Measurements from ENCODE around the gene GARIN5A. TPM values are rescaled to one million over a fixed set of nuclear protein-coding genes. Genes with fewer than 3 reads are reported as not detected.

Gene GARIN5A
- total RNA-seq, 2 experiments from 2014 or later, result not detected

GRCh38 chr19:50428772-50429463 is 47.7 kb downstream of the GARIN5A start:
- Mint-ChIP-seq H3K27me3 (peaks cover 18% of the 10 kb centered on the region), H3K9me3 (no peaks in the 10 kb centered on the region), H3K27ac (peak overlapping the region; percentile 43), H3K4me1 (peaks cover 13% of the 10 kb centered on the region), H3K4me3 (no peak overlapping the region), H3K36me3 (ENCODE audit: low read depth) (no peaks in the 10 kb centered on the region)
- no peak for DNase-seq
- CTCF ChIA-PET, result interaction anchor here (1.5 to 1.9 kb wide), 2 partner anchors 13 to 72 kb away, joined by 4 to 5 read pairs; no protein-coding TSS in a partner anchor
- POLR2A ChIA-PET, result interaction anchor here (0.6 to 0.7 kb wide), 2 partner anchors 37 to 1086 kb away, joined by 3 to 7 read pairs; no protein-coding TSS in a partner anchor

DNA sequence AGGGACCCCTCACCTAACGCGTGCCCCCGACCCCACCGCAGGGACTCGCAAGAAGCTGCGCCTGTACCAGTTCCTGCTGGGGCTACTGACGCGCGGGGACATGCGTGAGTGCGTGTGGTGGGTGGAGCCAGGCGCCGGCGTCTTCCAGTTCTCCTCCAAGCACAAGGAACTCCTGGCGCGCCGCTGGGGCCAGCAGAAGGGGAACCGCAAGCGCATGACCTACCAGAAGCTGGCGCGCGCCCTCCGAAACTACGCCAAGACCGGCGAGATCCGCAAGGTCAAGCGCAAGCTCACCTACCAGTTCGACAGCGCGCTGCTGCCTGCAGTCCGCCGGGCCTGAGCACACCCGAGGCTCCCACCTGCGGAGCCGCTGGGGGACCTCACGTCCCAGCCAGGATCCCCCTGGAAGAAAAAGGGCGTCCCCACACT is 48.6 kb downstream of the GARIN5A start:
- no peaks in the 10 kb centered on the region for H3K36me3 Mint-ChIP-seq (ENCODE audit: low read depth)
- peaks cover 15% of the 10 kb centered on the region for H3K27me3 Mint-ChIP-seq
- no peaks in the 10 kb centered on the region for H3K9me3 Mint-ChIP-seq
- peaks cover 13% of the 10 kb centered on the region for H3K4me1 Mint-ChIP-seq
- peak; percentile 47 for DNase-seq
- no peak overlapping the region for H3K27ac Mint-ChIP-seq
- H3K4me3 Mint-ChIP-seq, result peak overlapping the region; percentile 34
- POLR2A ChIA-PET, result no interaction called here
- CTCF ChIA-PET, result interaction anchor here (1.9 kb wide), 1 partner anchor 71 kb away, joined by 5 read pairs; no protein-coding TSS in a partner anchor

GRCh38 chr19:50427318-50427925 is 49.2 kb downstream of the GARIN5A start:
- no peaks in the 10 kb centered on the region for H3K9me3 Mint-ChIP-seq
- H3K36me3 Mint-ChIP-seq (ENCODE audit: low read depth), result no peaks in the 10 kb centered on the region
- no peak for DNase-seq
- H3K27ac Mint-ChIP-seq, result no peak overlapping the region
- H3K27me3 Mint-ChIP-seq, result peaks cover 11% of the 10 kb centered on the region
- ChIA-PET CTCF (interaction anchor here (1.9 kb wide), 1 partner anchor 70 kb away, joined by 5 read pairs; no protein-coding TSS in a partner anchor), POLR2A (no interaction called here)
- H3K4me1 Mint-ChIP-seq, result peaks cover 11% of the 10 kb centered on the region
- H3K4me3 Mint-ChIP-seq, result no peak overlapping the region

DNA sequence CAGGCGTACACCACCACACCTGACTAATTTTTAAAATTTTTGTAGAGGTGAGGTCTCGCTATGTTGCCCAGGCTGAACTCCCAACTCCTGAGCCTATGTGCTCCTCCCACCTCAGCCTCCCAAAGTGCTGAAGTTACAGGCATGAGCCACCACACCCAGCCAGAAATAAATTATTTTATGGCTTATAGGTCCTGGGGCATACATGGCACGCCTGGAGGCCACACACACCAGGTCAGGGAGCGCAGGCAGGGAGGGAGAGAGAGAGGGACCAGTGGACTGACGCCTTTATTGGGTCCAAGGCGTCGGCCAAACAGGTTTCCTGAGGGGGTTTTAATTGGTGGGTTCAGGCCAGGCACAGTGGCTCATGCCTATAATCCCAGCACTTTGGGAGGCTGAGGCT is 51.1 kb downstream of the GARIN5A start:
- H3K27me3 Mint-ChIP-seq, result peaks cover 5% of the 10 kb centered on the region
- CTCF ChIA-PET, result interaction anchor here (1.1 to 1.4 kb wide), 2 partner anchors 10 to 57 kb away, joined by 3 read pairs; no protein-coding TSS in a partner anchor
- H3K4me1 Mint-ChIP-seq, result peaks cover under 1% of the 10 kb centered on the region
- H3K4me3 Mint-ChIP-seq, result no peak overlapping the region
- H3K27ac Mint-ChIP-seq, result no peak overlapping the region
- DNase-seq, result no peak
- H3K36me3 Mint-ChIP-seq (ENCODE audit: low read depth), result no peaks in the 10 kb centered on the region
- no peaks in the 10 kb centered on the region for H3K9me3 Mint-ChIP-seq
- POLR2A ChIA-PET, result no interaction called here

GRCh38 chr19:50423279-50424113 is 53.2 kb downstream of the GARIN5A start:
- Mint-ChIP-seq H3K27ac (no peak overlapping the region), H3K9me3 (no peaks in the 10 kb centered on the region), H3K27me3 (peaks cover 10% of the 10 kb centered on the region), H3K4me1 (peaks cover 10% of the 10 kb centered on the region), H3K36me3 (ENCODE audit: low read depth) (no peaks in the 10 kb centered on the region), H3K4me3 (no peak overlapping the region)
- POLR2A ChIA-PET, result no interaction called here
- DNase-seq, result no peak
- CTCF ChIA-PET, result interaction anchor here (1.1 to 1.6 kb wide), 2 partner anchors 11 to 18 kb away, joined by 3 read pairs; no protein-coding TSS in a partner anchor

DNA sequence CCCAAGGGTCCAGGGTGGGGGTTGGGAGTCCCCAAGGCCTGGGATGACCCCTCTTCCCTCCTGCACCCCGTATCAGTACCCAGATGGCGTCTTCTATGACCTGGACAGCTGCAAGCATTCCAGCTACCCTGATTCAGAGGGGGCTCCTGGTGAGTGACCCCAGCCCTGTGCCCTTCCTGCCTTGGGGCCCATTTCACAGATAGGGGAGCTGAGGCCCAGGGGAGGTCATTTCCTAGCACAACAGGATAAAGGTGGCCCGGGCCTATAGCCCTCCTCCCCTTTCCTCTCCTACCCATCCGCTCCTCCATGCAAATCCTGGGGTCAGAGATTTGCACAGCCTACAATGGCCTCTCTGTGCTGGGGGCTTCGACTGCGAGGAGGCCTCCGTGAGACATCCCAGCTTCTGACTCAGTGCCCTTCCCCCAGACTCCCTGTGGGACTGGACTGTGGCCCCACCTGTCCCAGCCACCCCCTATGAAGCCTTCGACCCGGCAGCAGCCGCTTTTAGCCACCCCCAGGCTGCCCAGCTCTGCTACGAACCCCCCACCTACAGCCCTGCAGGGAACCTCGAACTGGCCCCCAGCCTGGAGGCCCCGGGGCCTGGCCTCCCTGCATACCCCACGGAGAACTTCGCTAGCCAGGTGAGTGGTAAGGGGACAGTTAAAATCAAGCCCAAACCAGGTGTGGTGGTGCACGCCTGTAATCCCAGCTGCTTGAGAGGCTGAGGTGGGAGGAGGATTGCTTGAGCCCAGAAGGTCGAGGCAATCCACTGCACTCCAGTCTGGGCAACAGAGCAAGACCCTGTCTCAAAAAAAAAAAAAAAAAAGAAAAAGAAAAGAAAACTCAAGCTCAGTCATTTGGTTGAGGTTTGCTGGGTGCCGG is 54.0 kb downstream of the GARIN5A start:
- H3K36me3 Mint-ChIP-seq (ENCODE audit: low read depth), result no peaks in the 10 kb centered on the region
- POLR2A ChIA-PET, result no interaction called here
- no peak overlapping the region for H3K4me3 Mint-ChIP-seq
- H3K4me1 Mint-ChIP-seq, result peaks cover 10% of the 10 kb centered on the region
- DNase-seq, result no peak
- no peaks in the 10 kb centered on the region for H3K9me3 Mint-ChIP-seq
- peaks cover 10% of the 10 kb centered on the region for H3K27me3 Mint-ChIP-seq
- no peak overlapping the region for H3K27ac Mint-ChIP-seq
- CTCF ChIA-PET, result interaction anchor here (1.1 kb wide), 1 partner anchor 19 kb away, joined by 3 read pairs; no protein-coding TSS in a partner anchor

GRCh38 chr19:50420808-50421207 is 55.8 kb downstream of the GARIN5A start:
- peaks cover 10% of the 10 kb centered on the region for H3K4me1 Mint-ChIP-seq
- ChIA-PET POLR2A (no interaction called here), CTCF (no interaction called here)
- H3K4me3 Mint-ChIP-seq, result no peak overlapping the region
- H3K36me3 Mint-ChIP-seq (ENCODE audit: low read depth), result no peaks in the 10 kb centered on the region
- H3K9me3 Mint-ChIP-seq, result no peaks in the 10 kb centered on the region
- no peak overlapping the region for H3K27ac Mint-ChIP-seq
- H3K27me3 Mint-ChIP-seq, result peaks cover 10% of the 10 kb centered on the region
- DNase-seq, result no peak

- ChIA-PET POLR2A (no interaction called here), CTCF (no interaction called here)
- Mint-ChIP-seq H3K27me3 (peaks cover 10% of the 10 kb centered on the region), H3K9me3 (no peaks in the 10 kb centered on the region), H3K4me3 (no peak overlapping the region), H3K36me3 (ENCODE audit: low read depth) (no peaks in the 10 kb centered on the region), H3K27ac (no peak overlapping the region), H3K4me1 (peaks cover 10% of the 10 kb centered on the region)
- DNase-seq, result no peak
These were observed 56.5 kb downstream of the GARIN5A start for GRCh38 chr19:50420127-50420526.

DNA sequence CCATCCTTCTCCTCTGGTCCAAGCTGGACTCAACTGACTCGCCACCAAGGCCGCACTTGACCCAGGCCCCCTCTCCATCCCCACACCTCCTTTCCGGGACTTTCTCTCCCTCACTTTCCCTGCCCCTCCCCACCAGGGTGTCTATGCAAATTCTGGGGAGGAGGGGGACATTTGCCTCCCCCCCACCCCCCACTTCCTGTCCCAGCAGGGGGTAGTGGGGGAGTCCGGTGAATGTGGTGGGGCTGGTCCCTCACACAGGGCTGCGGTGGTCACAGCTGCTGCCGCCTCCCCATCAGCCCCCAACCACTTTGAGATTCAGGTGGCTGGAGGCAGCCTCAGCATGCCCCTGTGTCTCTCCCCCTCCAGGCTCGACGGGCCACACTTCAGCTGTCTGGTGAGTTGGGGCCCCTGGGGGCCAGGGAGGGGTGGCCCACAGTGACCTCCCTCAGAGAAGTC is 57.0 kb downstream of the GARIN5A start:
- Mint-ChIP-seq H3K9me3 (no peaks in the 10 kb centered on the region), H3K4me1 (peaks cover 12% of the 10 kb centered on the region), H3K27me3 (peaks cover 10% of the 10 kb centered on the region), H3K4me3 (no peak overlapping the region), H3K27ac (no peak overlapping the region), H3K36me3 (ENCODE audit: low read depth) (peaks cover 3% of the 10 kb centered on the region)
- ChIA-PET POLR2A (no interaction called here), CTCF (no interaction called here)
- no peak for DNase-seq

- peaks cover 6% of the 10 kb centered on the region for H3K36me3 Mint-ChIP-seq (ENCODE audit: low read depth)
- no peak overlapping the region for H3K4me3 Mint-ChIP-seq
- H3K4me1 Mint-ChIP-seq, result peaks cover 12% of the 10 kb centered on the region
- no peak overlapping the region for H3K27ac Mint-ChIP-seq
- ChIA-PET POLR2A (no interaction called here), CTCF (no interaction called here)
- DNase-seq, result no peak
- H3K9me3 Mint-ChIP-seq, result no peaks in the 10 kb centered on the region
- peaks cover 10% of the 10 kb centered on the region for H3K27me3 Mint-ChIP-seq
These were observed 57.5 kb downstream of the GARIN5A start for GRCh38 chr19:50419022-50419579.

DNA sequence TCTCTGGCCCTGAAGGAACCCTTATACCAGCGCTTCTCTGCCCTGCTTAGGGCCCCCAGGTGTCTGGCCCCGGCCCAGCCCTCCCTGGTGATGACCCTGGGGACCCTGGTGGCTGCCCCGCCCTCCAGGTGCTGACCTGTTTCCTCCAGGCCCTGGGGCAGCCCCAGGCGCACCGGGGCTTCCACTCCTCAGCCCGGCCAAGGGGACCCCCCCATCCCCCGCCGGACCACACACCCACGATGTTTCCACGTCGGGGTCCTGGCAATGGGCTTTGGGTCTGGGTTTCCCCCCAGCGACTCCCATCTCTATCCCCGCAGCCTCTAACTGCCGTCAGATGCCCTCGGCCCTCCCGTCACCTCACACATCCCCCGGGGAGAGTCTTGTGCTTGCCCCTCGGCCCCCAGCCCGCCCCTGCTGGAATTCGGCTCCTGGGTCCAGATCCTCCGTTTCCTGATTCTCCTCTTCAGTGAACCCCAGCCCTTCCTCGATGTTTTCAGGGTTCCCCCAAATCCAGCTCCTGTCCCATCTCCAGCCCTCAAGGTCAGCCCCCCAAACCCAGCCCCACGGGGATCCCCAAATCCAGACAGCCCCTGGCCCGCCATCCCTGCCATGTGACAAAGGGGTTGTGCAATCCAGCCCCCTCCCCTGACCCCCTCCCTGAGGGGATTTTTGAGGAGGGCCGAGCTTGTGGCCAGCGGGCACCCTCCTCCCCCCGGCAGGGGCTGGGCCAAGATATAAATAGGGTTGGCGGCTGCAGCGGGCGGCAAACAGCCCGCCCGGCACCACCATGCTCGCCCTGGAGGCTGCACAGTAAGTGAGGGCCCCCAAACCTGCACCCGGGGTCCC is 58.2 kb downstream of the GARIN5A start, which contains the start of gene SPIB:
Gene SPIB, plus strand, starts transcription at position 763 of the 846 bp plus-strand sequence. Its CDS starts 25 bp downstream, at position 788.
- peaks cover 6% of the 10 kb centered on the region for H3K36me3 Mint-ChIP-seq (ENCODE audit: low read depth)
- CTCF ChIA-PET, result no interaction called here
- H3K27me3 Mint-ChIP-seq, result peaks cover 10% of the 10 kb centered on the region

More for the DNA sequence above, 58.2 kb downstream of the GARIN5A start, which contains the start of gene SPIB:
- no peak for DNase-seq
- no peaks in the 10 kb centered on the region for H3K9me3 Mint-ChIP-seq
- POLR2A ChIA-PET, result no interaction called here
- no peak within 1 kb of the TSS for H3K4me3 Mint-ChIP-seq
- H3K4me1 Mint-ChIP-seq, result peaks cover 12% of the 10 kb centered on the region
- no peak within 1 kb of the TSS for H3K27ac Mint-ChIP-seq
